T-helper 2 cell treated with Interferon-gamma antibody and Interleukin-4, amounts not matched to agents 100 ng/mL and 5 ng/mL, for 36 hours (primary cell): Measurements from ENCODE around the gene RALGPS2. TPM values are rescaled to one million over a fixed set of nuclear protein-coding genes. Genes with fewer than 3 reads are reported as not detected.

Experiments used
- intact Hi-C: fragments of 100-400 bp; cut with micrococcal nuclease; formaldehyde crosslinking; loops from one replicate; pipeline ENCODE4 v1.15.1; 2023
- total RNA-seq: library from RNA; stranded (reverse); gene quantifications from 2 replicates; pipeline ENCODE4 v1.2.3, GENCODE V29; 2022

RALGPS2 gene
- total RNA-seq, 1 donor from 2014 or later = 3.3 TPM

- intact Hi-C loops = no loop called here
Observed at GRCh38 chr1:178912597-178912996, 187.6 kb downstream of the RALGPS2 start.

- intact Hi-C loops = no loop called here
Observed at GRCh38 chr1:178916448-178917174, 191.6 kb downstream of the RALGPS2 start.

GRCh38 chr1:178918308-178918707 is 193.3 kb downstream of the RALGPS2 start:
- intact Hi-C loops = no loop called here

- intact Hi-C loops = no loop called here
Observed at GRCh38 chr1:178918955-178919354, 193.9 kb downstream of the RALGPS2 start.

GRCh38 chr1:178919581-178919980 is 194.5 kb downstream of the RALGPS2 start:
- intact Hi-C loops = no loop called here

GRCh38 chr1:178921499-178921898 is 196.5 kb downstream of the RALGPS2 start:
- intact Hi-C loops = no loop called here

GRCh38 chr1:178923512-178923911 is 198.5 kb downstream of the RALGPS2 start:
- intact Hi-C loops = no loop called here

GRCh38 chr1:178926046-178926445 is 201.0 kb downstream of the RALGPS2 start:
- intact Hi-C loops = no loop called here

GRCh38 chr1:178927003-178927402 is 202.0 kb downstream of the RALGPS2 start:
- intact Hi-C loops = no loop called here

GRCh38 chr1:178928041-178928440 is 203.0 kb downstream of the RALGPS2 start:
- intact Hi-C loops = no loop called here

GRCh38 chr1:178928976-178929375 is 203.9 kb downstream of the RALGPS2 start:
- intact Hi-C loops = no loop called here

- intact Hi-C loops = no loop called here
Observed at GRCh38 chr1:178931858-178932551, 207.0 kb downstream of the RALGPS2 start.

GRCh38 chr1:178932552-178932906 is 207.5 kb downstream of the RALGPS2 start:
- intact Hi-C loops = no loop called here

GRCh38 chr1:178933105-178933561 is 208.1 kb downstream of the RALGPS2 start:
- intact Hi-C loops = no loop called here

- intact Hi-C loops = no loop called here
Observed at GRCh38 chr1:178933709-178934490, 208.9 kb downstream of the RALGPS2 start.

- intact Hi-C loops = no loop called here
Observed at GRCh38 chr1:178934546-178934945, 209.5 kb downstream of the RALGPS2 start.

GRCh38 chr1:178935610-178936009 is 210.6 kb downstream of the RALGPS2 start:
- intact Hi-C loops = no loop called here

- intact Hi-C loops = no loop called here
Observed at GRCh38 chr1:178937695-178938094, 212.7 kb downstream of the RALGPS2 start.

GRCh38 chr1:178938101-178938958 is 213.3 kb downstream of the RALGPS2 start:
- intact Hi-C loops = no loop called here

- intact Hi-C loops = no loop called here
Observed at GRCh38 chr1:178938959-178939317, 213.9 kb downstream of the RALGPS2 start.
